ENCODE data around the gene NEURL4.
A peak's percentile ranks its signal among the peaks of the same experiment; 100 is the strongest.

NEURL4 gene

DNA sequence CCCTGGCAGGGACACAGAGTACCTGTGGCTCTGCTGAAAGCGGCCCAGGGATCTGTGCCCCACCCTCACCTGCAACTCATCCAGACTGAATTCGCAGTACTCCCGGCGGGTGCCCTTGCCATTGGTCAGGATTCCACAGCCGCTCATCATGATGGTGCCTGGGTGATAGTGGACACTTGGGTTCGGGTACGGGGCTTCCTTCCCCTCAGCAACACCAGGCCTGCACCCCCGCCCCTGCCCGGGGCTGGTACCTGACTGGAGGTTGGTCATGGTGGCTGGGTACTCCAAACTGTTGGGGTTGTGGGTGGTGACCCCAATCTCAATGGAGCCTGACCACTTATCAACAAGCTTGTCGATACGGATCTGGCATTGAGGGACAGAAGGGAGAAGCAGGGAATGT, 2.9 kb downstream of the NEURL4 start:
- TF ChIP-seq, protein P1, sequence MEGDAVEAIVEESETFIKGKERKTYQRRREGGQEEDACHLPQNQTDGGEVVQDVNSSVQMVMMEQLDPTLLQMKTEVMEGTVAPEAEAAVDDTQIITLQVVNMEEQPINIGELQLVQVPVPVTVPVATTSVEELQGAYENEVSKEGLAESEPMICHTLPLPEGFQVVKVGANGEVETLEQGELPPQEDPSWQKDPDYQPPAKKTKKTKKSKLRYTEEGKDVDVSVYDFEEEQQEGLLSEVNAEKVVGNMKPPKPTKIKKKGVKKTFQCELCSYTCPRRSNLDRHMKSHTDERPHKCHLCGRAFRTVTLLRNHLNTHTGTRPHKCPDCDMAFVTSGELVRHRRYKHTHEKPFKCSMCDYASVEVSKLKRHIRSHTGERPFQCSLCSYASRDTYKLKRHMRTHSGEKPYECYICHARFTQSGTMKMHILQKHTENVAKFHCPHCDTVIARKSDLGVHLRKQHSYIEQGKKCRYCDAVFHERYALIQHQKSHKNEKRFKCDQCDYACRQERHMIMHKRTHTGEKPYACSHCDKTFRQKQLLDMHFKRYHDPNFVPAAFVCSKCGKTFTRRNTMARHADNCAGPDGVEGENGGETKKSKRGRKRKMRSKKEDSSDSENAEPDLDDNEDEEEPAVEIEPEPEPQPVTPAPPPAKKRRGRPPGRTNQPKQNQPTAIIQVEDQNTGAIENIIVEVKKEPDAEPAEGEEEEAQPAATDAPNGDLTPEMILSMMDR (IDR thresholded peaks at IDR 0.05; ENCODE audit: low read depth, low read length): no peak
- no peak overlapping the region for H3K4me3 ChIP-seq (ENCODE audit: low read depth, low read length)

GRCh38 chr17:7325031-7325528, 4.1 kb downstream of the NEURL4 start:
- H3K4me3 ChIP-seq (ENCODE audit: low read depth, low read length): no peak overlapping the region
- TF ChIP-seq, protein P1 (IDR thresholded peaks at IDR 0.05; ENCODE audit: low read depth, low read length): no peak

GRCh38 chr17:7324438-7324779, 4.7 kb downstream of the NEURL4 start:
- no peak overlapping the region for H3K4me3 ChIP-seq (ENCODE audit: low read depth, low read length)
- TF ChIP-seq, protein P1 (IDR thresholded peaks at IDR 0.05; ENCODE audit: low read depth, low read length): no peak

GRCh38 chr17:7323731-7324437, 5.3 kb downstream of the NEURL4 start:
- no peak overlapping the region for H3K4me3 ChIP-seq (ENCODE audit: low read depth, low read length)
- TF ChIP-seq, protein P1 (IDR thresholded peaks at IDR 0.05; ENCODE audit: low read depth, low read length): peak; percentile 98

- H3K4me3 ChIP-seq (ENCODE audit: low read depth, low read length): no peak overlapping the region
- TF ChIP-seq, protein P1 (IDR thresholded peaks at IDR 0.05; ENCODE audit: low read depth, low read length): no peak
These were observed 6.5 kb downstream of the NEURL4 start for GRCh38 chr17:7322520-7323194.

- H3K4me3 ChIP-seq (ENCODE audit: low read depth, low read length): no peak overlapping the region
- TF ChIP-seq, protein P1 (IDR thresholded peaks at IDR 0.05; ENCODE audit: low read depth, low read length): no peak
These were observed 7.7 kb downstream of the NEURL4 start for GRCh38 chr17:7321466-7321865.

Data from WI38 (cell line).